H7 (cell line): ENCODE measurements around the gene ATXN7L3. TPM values are rescaled to one million over a fixed set of nuclear protein-coding genes. Genes with fewer than 3 reads are reported as not detected.
A peak's percentile ranks its signal among the peaks of the same experiment; 100 is the strongest.
"Not testable (repeated sequence)": the region's sequence is repeated elsewhere in the genome, so short reads cannot be mapped to it uniquely, and the experiment has no call there.

Experiments
- DNase-seq: peaks from one replicate; pipeline ENCODE4 v3.0.0; 2012
- H3K27me3 ChIP-seq: 2 replicates; pipeline ENCODE4 v1.6.0; 2011; ENCODE audit warnings: mild to moderate bottlenecking, low read length; ENCODE audit not compliant: control insufficient read depth, insufficient read depth
- H3K36me3 ChIP-seq: replicated peaks from 2 replicates; pipeline ENCODE4 v1.5.1; 2011; ENCODE audit warnings: low read length; ENCODE audit not compliant: control insufficient read depth, insufficient read depth
- H3K4me3 ChIP-seq: 2 replicates; pipeline ENCODE4 v1.5.1; 2011; ENCODE audit warnings: low read depth, mild to moderate bottlenecking, control low read depth, low read length, moderate library complexity; ENCODE audit not compliant: insufficient read depth
- total RNA-seq: library from RNA; depleted of rRNA; stranded (reverse); fragments of >200 nt; shearing (Covaris generic); gene quantifications from 2 replicates; pipeline ENCODE4 v1.2.3, GENCODE V29; 2014; rRNA removed

The ATXN7L3 gene, protein sequence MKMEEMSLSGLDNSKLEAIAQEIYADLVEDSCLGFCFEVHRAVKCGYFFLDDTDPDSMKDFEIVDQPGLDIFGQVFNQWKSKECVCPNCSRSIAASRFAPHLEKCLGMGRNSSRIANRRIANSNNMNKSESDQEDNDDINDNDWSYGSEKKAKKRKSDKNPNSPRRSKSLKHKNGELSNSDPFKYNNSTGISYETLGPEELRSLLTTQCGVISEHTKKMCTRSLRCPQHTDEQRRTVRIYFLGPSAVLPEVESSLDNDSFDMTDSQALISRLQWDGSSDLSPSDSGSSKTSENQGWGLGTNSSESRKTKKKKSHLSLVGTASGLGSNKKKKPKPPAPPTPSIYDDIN
- total RNA-seq, result 80.6 and 83.4 TPM in 2 replicates

DNA sequence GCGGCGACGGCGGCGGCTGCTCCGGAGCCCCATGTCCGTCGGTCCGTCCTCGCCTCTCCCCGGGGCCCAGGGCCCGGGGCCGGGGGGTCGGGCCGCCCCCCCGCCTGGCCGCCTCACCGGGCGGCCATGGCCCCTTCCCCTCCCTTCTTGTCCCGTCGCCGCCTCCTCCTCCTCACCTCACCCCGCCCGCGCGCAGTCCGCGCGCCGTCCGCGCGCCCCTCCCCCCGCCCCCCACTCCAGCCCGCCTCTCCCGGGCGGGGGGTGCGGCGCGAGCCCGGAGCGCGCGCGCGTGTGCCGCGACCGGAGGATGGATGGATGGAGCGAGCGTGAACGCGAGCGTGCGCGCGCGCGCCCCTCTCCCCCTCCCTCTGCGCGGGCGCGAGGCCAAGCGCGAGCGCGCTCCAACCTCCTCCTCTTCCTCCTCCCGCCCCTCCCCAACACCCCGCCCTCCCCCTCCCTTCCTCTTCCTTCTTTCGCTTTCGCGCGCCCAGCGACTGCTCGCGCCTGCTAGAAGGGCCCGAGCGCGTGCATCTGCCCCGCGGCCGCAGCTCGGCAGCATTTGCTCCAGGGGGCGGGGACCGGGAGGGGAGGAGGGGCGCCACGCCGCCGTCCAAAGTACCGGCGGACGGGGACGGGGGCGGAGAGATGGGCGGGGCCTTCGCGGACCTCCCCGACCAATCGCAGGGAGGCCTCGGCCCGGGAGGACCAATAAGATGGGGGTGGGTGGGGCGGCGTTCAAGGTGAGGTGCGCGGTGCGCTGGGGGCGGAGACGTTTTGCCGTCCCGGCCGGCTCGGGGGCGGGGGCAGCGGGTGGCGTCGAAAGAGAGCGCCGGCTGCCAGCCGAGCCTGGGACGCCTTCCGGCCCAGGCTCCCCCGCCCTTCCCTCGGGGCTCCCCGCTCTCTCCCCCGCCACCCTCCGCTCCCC, at the start of gene ATXN7L3:
TSS of gene ATXN7L3 (minus strand) at position 332 of the 925 bp plus-strand sequence. CDS start 1,814 bp downstream, outside the sequence.
- Histone ChIP-seq H3K27me3 (no peaks in the 10 kb centered on the region), H3K4me3 (peak within 1 kb of the TSS; percentile 88), H3K36me3 (peaks cover 22% of the 10 kb centered on the region)
- peak; percentile 100 for DNase-seq

DNA sequence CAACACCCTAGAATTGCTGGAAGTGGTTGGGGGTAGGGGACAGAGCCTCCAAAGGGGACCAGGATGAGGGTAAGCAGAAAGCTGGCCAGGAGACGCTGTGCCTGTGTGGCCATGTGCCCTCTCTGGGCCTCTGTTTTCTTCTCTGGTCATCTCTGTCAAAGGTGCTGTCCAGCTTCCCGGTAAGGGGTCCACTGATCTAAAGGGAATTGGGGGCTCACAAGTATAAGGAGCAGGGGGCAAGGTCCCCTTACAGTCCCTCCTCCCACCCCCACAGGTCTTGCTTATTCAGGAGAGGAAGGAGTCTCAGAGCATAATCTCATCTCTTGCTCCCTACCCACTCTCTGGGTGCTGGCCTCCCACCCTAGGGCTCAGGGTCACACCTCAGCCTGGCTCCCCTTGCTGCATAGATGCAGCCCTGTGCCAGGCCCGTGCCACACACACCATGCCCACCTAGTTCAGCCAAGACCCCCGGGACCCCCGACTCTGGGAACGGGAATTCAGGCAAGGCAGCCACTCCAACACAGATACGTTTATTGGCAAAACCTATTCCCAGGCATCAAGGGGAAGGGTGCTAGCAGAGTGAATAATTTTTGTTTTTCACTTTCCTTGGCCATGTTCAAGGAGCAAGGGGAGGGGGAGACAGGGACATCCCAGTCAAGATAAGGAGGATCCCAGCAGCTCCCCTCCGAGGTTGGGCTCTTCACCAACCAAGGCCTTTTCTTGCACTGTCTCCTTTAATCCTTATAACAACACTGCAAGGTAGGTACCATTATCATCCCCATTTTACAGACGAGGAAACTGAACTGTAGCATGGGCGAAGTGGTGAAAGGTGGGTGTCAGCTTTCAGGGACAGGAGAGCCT, 48.4 kb upstream of the ATXN7L3 start:
- no peak for DNase-seq
- Histone ChIP-seq H3K4me3 (no peak overlapping the region), H3K36me3 (no peaks in the 10 kb centered on the region), H3K27me3 (no peaks in the 10 kb centered on the region)

DNA sequence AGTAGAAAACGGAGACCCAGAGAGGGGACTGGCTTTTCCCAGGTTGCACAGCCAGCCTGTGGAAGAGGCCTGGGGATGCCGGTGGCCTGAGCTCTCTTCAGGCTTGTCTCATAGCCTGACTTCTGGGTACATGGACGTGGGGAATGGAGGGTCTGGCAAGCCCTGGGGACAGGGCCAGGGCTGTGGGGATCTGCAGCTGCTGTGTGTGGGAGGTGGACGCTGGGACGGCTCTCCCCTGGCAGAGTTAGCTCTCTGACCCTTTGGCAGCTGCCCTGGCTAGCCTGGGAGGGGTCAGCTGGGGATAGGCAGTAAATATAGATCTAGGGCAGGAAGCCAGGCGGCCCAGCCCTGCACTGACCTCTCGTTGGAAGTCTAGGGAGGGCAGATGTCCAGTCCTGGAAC, 47.8 kb upstream of the ATXN7L3 start:
- no peak overlapping the region for H3K4me3 ChIP-seq
- no peaks in the 10 kb centered on the region for H3K27me3 ChIP-seq
- no peaks in the 10 kb centered on the region for H3K36me3 ChIP-seq
- DNase-seq, result peak; percentile 47

DNA sequence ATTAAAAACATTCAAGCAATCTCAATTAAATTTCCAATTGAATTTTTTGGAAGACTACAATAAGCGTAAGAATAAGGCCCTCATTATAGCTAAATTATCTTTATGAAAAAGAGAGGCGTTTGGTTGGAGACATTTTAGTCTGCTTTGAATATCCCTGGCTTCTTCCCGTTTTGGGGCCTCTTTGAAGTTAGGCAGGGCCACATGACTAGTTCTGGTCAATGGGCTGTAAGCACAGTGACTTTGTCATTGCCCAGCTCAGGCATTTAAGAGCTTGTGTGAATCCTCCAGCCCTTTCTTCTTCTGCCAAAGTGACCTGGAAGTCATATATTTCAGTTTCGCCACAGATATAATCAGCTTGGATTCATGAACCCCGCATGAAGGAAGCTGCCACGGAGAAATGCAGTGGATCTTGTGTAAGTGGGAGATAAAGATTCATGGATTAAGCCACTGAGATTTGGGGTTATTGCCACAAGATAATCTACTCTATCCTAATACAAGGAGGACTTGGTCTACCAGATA, 41.5 kb upstream of the ATXN7L3 start:
- Histone ChIP-seq H3K27me3 (no peaks in the 10 kb centered on the region), H3K36me3 (no peaks in the 10 kb centered on the region), H3K4me3 (no peak overlapping the region)
- no peak for DNase-seq

DNA sequence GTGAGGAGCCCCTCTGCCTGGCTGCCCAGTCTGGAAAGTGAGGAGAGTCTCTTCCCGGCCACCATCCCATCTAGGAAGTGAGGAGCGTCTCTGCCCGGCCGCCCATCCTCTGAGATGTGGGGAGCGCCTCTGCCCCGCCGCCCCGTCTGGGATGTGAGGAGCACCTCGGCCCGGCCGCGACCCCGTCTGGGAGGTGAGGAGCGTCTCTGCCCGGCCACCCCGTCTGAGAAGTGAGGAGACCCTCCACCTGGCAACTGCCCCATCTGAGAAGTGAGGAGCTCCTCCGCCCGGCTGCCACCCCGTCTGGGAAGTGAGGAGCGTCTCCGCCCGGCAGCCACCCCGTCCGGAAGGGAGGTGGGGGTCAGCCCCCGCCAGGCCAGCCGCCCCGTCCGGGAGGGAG, 38.2 kb upstream of the ATXN7L3 start:
- not testable (repeated sequence) for DNase-seq, H3K27me3 ChIP-seq, H3K4me3 ChIP-seq, H3K36me3 ChIP-seq

DNA sequence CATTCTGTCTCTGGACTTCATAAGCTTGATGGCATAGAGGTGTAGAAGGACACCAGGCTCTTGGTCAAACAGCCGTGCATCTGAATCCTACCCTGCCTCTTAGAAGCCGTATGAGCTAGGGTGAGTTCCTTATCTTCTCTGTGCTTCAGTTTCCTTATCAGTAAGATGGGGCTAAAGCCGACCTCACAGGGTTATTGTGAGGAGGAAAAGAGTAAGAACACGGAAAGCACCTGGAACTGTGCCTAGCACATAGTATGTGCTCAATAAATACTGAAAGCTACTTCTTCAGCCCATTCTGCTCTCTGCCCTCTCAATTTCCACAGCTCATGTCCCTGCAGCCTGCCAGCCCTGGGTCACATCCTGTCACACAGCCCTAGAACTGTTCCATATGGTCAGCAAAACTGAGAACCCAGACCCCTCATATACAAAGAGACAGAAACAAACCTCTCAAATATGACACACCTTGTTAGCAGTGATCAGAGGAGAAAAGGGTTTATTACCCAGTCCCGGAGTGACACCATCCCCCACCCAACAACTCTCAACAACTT, 36.8 kb upstream of the ATXN7L3 start:
- Histone ChIP-seq H3K4me3 (no peak overlapping the region), H3K36me3 (no peaks in the 10 kb centered on the region), H3K27me3 (no peaks in the 10 kb centered on the region)
- DNase-seq, result no peak

DNA sequence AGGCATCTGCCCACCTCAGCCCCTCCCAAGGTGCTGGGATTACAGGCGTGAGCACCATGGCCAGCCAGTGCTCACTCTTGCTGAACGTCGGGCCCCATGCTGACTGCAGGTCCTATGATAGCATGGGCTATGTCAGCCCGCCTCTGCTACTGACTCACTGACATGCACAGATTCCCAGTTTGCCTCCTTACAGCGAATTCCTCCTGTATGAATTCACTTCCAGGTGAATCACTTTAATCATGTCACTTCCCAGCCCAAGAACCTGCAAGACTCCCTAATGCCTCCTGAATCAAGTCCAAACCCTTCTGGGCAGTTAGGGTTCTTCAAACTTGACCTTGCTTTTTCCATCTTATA, 35.9 kb upstream of the ATXN7L3 start:
- no peaks in the 10 kb centered on the region for H3K36me3 ChIP-seq
- no peaks in the 10 kb centered on the region for H3K27me3 ChIP-seq
- no peak for DNase-seq
- H3K4me3 ChIP-seq, result no peak overlapping the region

DNA sequence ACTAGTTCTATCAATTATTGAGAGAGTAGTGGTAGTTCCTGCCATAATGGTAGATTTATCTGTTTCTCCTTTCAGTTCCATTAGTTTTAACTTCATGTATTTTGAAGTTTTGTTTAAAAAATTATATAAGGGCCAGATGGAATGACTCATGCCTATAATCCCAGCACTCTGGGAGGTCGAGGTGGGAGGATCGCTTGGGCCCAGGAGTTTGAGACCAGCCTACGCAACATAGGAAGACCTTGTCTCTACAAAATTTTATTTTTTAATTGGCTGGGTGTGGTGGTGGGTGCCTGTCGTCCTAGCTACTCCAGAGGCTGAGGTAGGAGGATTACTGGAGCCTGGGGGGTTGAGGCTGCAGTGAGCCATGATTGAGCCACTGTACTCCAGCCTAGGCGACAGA, 33.9 kb upstream of the ATXN7L3 start:
- no peaks in the 10 kb centered on the region for H3K36me3 ChIP-seq
- H3K4me3 ChIP-seq, result no peak overlapping the region
- no peaks in the 10 kb centered on the region for H3K27me3 ChIP-seq
- DNase-seq, result no peak

DNA sequence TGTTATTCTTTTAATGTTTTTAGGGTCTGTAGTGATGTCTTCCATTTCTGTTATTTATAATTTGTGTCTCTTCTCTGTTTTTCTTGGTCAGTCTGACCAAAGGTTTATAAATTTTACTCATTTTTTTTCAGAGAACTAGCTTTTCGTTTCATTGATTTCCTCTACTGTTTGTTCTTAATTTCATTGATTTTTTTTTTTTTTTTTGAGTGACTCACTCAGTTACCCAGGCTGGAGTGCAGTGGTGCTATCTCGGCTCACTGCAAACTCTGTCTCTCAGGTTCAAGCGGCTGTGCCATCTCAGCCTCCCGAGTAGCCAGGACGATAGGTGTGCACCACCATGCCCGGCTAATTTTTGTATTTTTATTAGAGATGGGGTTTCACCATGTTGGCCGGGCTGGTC, 32.4 kb upstream of the ATXN7L3 start:
- H3K4me3 ChIP-seq, result no peak overlapping the region
- no peaks in the 10 kb centered on the region for H3K36me3 ChIP-seq
- DNase-seq, result no peak
- H3K27me3 ChIP-seq, result no peaks in the 10 kb centered on the region

DNA sequence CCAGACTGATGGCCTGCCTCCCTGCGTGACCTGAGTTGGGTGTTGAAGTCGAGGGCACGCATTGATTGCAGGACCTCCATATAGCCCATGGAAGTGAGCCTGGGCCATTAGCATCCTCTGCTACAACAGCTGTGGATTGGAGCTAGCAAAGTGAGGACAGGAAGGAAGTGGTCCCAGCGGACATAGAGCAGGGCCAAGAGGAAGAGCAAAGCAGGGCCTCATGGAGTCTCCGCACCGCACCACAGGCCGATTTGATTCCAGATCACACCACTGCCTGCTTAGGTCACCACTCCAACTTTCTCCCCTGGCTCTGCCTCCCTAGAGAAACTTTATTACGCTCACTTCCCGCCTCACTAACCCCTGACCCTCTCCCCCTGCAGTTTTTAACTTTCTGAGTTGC, 30.5 kb upstream of the ATXN7L3 start:
- H3K27me3 ChIP-seq, result no peaks in the 10 kb centered on the region
- H3K36me3 ChIP-seq, result no peaks in the 10 kb centered on the region
- no peak for DNase-seq
- no peak overlapping the region for H3K4me3 ChIP-seq

DNA sequence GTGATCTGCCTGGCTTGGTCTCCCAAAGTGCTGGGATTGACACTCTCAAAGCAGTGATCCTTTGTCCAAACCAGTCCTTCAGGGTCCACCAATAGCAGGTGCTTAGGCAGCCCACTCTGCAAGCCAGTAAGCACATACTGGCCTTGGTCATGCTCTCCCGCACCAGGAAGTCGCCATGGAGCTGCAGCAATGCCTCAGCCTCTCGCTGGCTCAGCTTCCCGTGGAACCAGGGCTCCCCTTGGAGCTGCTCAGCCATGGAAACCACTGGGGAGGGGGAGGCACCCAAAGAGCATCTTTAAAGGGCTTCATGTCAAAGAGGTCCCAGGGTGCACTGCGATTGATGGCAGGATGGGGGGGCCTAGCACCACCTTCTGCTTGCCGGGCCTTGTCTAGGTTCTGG, 29.4 kb upstream of the ATXN7L3 start:
- DNase-seq, result no peak
- Histone ChIP-seq H3K27me3 (no peaks in the 10 kb centered on the region), H3K4me3 (no peak overlapping the region), H3K36me3 (no peaks in the 10 kb centered on the region)

DNA sequence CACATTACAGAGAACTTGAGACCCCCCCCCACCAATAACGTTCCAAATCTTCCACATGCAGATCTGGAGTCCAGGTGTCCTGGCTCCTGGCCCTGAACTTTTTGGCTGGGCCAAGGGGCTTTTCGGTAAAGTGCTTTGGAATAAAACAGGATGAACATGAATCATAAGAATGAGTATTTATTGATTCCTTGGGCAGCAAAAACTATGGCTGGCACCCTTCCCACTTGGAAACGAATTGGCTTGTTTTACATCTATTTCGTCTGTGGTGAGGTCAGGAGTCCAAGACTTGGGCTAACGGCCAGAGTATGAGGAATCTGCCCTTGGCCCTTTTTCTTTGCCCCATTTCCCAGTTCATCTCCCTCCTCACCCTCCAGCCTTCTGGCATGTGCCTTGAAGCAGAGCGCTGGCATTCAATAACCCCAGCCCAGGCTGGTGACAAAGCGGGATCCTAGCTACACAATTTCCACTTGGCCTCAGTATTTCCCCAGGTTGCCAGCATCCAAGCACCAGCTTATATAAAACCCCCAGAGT, 23.9 kb upstream of the ATXN7L3 start:
- DNase-seq, result no peak
- no peaks in the 10 kb centered on the region for H3K27me3 ChIP-seq
- H3K4me3 ChIP-seq, result no peak overlapping the region
- H3K36me3 ChIP-seq, result no peaks in the 10 kb centered on the region

DNA sequence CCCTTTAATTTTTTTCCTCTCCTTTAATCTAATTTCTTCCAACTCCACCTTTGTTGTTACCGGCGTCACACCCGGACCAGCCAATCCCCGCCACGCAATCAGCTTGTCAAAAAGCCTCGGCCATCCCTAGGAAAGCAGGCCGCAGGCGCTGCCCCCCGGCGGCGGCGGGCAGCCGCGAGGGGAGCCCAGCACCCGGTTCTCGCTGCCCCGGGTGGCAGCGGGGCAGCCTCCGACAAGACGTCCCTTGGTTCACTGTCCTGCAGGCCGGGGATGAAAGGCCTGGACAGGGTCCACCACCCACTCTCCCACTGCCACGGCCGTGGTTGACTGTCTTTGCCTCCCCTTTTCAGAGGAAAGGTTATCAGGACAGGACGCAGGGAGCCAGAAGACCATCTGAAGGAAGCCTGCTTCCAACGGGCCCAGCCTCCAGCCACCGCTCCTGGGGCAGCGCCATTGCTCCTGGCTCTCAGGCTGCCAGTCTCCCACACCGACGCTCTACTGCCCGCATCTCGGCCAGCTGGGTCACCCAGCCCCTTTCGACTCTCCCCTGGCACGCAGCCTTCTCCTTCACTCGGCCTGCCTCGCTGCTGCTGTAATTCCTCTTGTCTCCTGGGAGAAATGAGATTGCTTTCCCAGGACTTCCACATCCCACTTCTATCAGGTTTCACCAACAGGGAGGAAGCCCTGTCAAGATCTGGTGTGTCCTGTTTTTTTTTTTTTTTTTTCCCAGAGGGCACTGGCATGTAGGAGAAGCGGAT, 22.6 kb upstream of the ATXN7L3 start:
- DNase-seq, result peak; percentile 93

More for the DNA sequence above, 22.6 kb upstream of the ATXN7L3 start:
- H3K36me3 ChIP-seq, result no peaks in the 10 kb centered on the region; the same call in 1 of the 2 replicates
- peak overlapping the region; percentile 89 for H3K4me3 ChIP-seq
- H3K27me3 ChIP-seq, result no peaks in the 10 kb centered on the region
